HG02884 (cell line): ENCODE results near the gene VWA3B.
"Not testable (repeated sequence)": the region's sequence is repeated elsewhere in the genome, so short reads cannot be mapped to it uniquely, and the experiment has no call there.

ENCODE experiments used
- ATAC-seq: cut with Tn5 transposase; IDR thresholded peaks from one replicate; pipeline ENCODE4 v1.9.1; 2021; ENCODE audit warnings: mild to moderate bottlenecking, moderate library complexity; ENCODE audit not compliant: unreplicated experiment

VWA3B gene

GRCh38 chr2:98320171-98320570 lies 233.2 kb downstream of the VWA3B start:
- not testable (repeated sequence) for ATAC-seq

DNA sequence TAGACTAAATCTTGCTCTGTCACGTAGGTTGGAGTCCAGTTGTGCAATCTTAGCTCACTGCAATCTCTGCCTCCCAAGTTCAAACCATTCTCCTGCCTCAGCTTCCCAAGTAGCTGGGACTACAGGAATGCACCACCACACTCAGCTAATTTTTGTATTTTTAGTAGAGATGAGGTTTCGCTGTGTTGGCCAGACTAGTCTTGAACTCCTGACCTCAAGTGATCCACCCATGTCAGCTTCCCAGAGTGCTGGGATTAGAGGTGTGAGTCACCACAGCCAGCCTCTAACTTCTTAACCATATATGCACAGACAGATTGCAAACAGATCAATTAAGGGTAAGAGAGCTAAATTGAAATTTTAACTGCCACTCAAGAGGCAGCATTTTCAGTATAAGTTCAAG lies 237.2 kb downstream of the VWA3B start:
- ATAC-seq = no peak

- ATAC-seq = no peak
Observed at GRCh38 chr2:98327776-98328175, 240.8 kb downstream of the VWA3B start.

DNA sequence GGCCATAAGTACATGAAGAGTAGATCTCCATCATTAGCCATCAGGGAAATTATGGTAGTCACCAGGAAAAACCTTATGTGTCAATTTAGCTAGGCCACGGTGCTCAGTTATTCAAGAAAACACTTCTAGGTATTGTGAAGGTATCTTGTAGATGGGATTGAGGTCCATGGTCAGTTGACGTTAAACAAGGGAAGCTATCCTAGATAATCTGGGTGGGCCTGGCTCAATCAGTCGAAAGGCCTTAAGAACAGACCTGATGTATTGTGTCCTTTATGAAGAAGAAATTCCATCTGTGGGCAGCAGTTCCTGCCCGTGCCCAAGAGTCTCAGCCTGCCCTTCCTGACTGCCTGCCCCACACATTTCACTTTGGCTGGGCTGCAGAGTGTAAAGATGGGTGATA lies 242.6 kb downstream of the VWA3B start:
- ATAC-seq = no peak

DNA sequence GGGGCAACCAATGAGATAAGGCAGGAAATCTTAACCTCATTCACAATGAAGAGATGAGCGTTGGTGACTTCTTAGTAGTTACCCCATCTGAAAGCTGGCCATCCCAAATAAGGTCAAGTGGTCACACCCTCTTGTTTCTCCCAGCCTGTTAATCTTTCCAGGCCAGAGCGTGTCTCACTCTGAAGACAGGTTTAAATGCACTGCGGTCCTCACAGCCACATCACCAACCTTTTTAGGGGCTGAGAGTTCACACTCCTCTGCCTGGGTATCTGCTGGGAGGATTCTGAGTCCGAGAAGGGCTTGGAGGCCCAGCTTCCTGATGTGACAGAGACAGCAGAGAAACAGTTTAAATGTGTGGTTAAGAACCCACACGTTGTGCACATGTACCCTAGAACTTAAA lies 246.0 kb downstream of the VWA3B start:
- ATAC-seq = no peak

- no peak for ATAC-seq
Observed at GRCh38 chr2:98333922-98334321, 247.0 kb downstream of the VWA3B start.

- ATAC-seq = no peak
Observed at GRCh38 chr2:98334439-98335078, 247.6 kb downstream of the VWA3B start.

DNA sequence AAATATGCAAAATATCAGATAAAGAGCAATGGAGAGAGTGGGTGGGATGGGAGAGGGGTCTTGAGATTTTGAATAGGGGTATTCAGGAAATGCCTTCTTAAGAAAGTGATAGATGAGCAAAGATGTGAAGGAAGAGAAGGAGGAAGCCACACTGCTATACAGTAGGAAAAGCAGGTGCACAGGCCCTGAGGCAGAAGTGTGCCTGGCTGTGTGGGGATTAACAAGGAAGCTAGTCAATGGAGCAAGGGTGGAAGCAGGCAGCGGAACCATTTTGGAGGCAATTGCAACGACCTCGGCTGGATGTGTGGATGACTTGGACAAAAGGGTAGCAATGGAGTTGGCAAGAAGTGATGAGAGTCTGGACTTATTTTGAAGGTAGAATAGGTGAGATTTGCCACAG lies 248.3 kb downstream of the VWA3B start:
- ATAC-seq = no peak

DNA sequence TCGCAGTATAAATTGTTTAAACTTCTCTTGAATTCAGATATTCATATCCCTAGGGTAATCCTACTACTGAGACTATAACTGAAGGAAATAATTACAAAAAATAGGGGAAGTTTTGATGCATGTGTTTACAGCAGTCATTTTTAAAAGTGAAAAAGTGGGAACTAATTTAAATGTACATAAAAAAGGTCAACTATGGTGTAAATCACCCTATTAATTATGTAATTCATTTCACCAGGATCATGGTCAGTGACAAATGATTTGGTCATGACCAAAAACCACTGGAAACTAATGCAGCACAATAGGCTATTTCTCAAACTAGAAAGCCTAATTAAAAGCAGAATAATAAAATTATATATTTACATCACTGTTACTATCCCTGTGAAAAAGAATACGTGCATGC lies 254.3 kb downstream of the VWA3B start:
- no peak for ATAC-seq

DNA sequence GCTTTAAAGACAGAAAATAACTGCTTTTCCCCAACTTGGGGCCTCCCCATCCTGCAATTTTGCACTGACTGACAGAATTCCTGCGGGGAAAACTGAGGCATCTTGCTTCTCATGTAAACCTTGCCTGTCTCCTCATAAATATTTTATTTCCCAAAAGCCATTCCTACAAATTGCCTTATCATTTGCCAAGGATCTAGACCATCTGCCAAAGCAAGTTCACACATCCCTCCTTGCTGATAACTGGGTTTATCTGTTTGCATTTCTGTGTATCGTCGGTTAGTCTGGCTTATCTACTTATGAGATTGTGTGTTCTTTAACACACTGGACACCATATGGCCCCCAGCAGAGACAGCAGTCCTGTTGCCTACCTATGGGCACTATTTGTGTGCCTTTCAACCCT lies 256.3 kb downstream of the VWA3B start:
- ATAC-seq = no peak

DNA sequence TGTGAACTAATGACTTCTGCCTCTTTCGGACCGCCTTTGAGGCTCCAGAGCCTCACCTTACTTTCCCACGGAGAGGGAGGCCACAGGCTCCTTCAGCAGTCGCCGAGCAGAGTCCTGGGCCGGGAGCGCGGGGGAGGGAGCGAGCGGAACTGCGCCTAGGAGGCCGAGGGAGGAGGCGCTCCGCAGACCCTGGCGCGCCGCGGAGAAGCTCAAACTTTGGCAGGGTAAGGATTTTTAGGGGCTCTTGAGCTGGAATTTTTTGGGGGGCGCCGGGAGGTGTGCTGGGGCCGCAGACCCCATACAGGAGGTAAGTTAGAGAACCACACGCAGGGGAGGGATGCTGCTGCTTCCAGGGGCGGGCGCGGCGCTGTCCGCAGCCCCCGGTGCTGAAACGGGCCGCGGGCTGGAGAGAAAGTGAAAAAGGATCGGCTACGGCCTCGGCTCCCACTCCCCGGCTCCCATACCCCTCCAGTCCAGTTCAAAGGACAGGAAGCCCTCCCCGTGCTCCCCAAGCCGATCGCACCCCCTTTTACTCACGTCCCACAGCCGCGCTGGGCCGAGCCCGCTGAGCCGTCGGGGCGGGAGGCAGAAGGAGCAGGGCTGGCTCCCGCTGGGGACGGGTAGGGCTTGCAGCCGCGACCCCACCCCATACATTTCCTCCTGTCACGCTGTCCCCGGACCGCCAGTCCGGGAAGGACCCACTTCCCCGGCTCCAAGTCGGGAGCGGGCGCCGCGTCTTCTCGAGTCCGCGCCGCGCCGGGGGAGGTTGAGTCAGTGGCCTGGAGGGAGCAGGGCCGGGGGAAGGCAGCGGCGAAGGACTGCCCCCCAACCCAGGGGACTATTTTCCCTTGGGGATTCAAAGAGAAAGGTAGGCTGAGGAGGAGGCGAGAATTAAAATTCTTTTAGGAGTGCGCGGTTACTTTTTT lies 259.6 kb downstream of the VWA3B start, which contains the start of gene CNGA3:
CNGA3 (plus strand) TSS at position 146 of the 926 bp plus-strand sequence. CDS start 23,520 bp downstream, outside the sequence.
- no peak for ATAC-seq

DNA sequence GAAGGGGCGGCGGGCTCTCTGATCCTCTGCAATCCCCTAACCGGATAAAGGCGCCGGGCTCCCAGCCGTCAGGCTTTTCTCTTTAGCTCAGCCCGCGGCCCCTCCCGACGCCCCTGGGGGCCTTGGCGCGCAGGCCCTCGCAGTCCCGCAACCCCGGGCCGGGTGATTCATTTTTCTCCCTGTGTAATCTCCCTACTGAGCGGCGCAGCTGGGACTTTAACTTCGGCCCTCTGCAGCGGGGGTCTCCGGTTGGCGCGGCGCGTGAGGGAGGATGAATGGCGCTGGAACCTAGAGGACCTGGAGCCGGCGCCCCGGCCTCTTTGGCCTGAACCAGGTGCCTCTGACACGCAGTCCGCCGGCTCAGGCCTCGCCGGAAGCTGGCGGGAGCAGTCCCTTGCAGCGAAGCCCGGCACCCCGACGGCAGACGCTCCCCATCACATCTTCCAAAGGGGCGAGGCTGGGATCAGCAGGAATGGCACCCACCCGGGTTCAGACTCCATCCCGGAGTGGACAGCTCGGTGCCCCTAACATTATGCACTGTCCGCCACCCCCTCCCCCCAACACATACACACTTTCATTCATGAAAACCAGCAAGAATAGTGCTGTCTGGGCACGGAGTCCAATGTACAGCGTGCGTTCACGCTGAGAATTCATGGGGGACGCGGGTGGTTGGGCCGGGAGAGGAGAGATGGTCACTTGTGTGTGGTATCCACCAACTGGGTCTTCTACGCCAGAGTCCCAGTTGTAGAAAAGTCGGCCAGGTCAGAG lies 260.5 kb downstream of the VWA3B start:
- ATAC-seq = no peak

GRCh38 chr2:98348066-98348561 lies 261.1 kb downstream of the VWA3B start:
- ATAC-seq = no peak

DNA sequence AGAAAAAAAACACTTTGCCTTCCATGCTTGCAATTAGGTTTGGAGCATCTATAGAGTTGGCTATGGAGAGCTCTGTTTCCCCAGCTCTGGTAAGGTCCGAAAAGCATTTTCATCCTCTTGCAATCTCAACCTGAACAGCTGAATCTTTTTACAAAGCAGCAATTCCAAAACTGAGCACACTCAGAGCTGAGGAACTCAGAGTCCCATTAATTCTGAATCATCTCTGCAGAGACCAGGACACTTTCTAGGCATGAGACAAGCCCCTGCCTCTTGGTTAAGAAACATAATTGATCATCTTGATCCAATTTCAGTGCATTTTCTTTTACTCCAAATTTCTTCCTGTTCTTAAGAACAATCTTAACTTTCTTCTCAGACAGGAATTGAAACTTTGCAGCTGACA lies 263.4 kb downstream of the VWA3B start:
- ATAC-seq = no peak

DNA sequence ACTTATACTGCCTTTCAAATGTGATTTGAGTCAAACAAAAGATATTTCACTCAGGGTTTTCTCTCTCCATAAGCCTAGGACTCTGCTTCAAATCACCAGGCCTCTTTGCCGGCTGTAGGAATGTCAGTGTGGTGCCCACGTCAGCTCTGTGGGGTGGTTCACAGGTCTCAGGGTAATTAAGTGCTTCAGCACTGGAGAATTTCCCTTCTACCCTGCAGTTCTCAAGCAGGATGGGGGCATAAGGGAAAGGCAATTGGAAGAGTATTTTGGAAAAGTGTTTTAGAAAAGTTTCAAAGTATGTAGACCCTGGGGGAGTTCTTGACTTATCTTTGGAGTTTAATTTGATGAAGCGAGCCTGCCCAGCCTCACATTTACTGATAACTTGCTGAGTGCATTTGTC lies 268.9 kb downstream of the VWA3B start:
- ATAC-seq = no peak

DNA sequence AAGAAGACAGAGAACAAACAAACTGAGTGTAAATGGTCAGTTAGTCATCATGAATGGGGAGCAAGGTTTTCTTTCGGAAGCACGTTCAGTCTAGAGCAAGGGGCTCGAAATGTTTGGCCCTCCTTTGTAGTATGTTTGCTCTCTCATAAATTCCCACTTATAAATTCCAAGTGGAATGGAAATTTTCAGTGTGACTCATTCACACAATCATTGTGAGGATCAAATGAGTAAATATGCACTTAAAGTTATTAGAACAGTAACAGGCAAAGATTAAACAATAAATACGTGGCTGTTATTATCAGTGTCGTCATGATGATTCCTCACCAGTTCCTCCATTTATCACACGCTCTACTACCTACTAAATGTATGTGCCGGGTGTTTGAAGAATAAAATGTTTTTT lies 269.8 kb downstream of the VWA3B start:
- no peak for ATAC-seq

DNA sequence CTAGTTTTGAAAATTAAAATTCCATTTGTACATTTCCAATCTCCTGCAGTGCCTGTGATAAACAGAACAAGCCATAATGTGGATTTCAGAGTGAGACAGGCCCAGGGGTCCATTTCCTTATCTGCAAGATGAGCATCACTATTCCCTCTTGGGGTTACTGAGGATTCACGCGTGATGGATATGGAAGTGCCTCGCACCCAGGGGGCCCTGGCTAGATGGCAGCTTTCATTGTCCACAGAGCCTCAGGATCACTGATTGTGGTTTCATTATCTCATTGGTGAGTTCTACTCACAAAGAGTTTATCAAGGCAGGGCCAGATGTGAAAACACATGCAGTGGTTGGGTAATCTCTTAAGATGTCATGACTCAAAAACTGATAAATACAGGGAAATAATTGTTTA lies 270.9 kb downstream of the VWA3B start:
- ATAC-seq = no peak

DNA sequence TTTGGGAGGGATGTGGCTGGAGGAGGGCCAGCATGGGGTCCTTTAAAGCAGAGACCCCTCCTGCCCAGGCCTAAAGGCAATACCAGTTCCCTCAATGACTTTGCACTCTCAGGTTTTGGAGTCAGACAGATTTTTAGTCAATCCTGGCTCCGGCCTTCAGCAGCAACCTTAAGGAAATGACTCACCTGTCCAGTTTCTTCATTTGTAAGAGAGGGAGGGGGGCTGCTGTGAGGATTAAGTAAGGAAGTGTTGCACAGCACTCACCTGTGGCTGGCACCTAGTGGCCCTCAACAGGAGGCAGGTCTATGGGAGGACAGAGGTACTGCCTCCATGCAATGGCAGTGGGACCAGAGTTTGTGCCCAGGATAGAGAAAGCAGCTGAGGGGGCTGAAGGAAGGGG lies 273.0 kb downstream of the VWA3B start:
- no peak for ATAC-seq
